ENCODE results near the gene TAS2R38.

GRCh38 chr7:141960687-141961422 is 12.7 kb downstream of the TAS2R38 start:
- TF ChIP-seq ZNF274 (IDR thresholded peaks at IDR 0.05; ENCODE audit: low read depth, low read length): no peak
- TF ChIP-seq YY1 (IDR thresholded peaks at IDR 0.05; ENCODE audit: insufficient read depth, insufficient read length): no peak
- no peak for TF ChIP-seq SUZ12 (IDR thresholded peaks at IDR 0.05; ENCODE audit: extremely low read depth, insufficient read depth, insufficient read length)
